Lower leg skin (tissue), 3 donors: ENCODE measurements around the gene MYL5.

ENCODE experiments used
- CTCF ChIP-seq, 3 donors: fragments of 450-650 bp; IDR thresholded peaks; one replicate each; pipeline ENCODE4 v1.5.1; 2016; ENCODE audit warnings: antibody characterized with exemption in 3 of 3, mild to moderate bottlenecking in 3 of 3, moderate library complexity in 2 of 3
- POLR2A ChIP-seq, 2 donors: fragments of 450-650 bp; IDR thresholded peaks; one replicate each; pipeline ENCODE4 v1.6.1; 2016 to 2017; ENCODE audit warnings: antibody characterized with exemption in 2 of 2, mild to moderate bottlenecking in 1 of 2, moderate library complexity in 1 of 2

GRCh38 chr4:720111-720860 is 45.9 kb downstream of the MYL5 start:
- TF ChIP-seq CTCF (IDR thresholded peaks at IDR 0.05) (no peak), POLR2A (IDR thresholded peaks at IDR 0.05) (no peak)
